ENCODE results near the gene KDSR.
A peak's percentile ranks its signal among the peaks of the same experiment; 100 is the strongest.

The KDSR gene

DNA sequence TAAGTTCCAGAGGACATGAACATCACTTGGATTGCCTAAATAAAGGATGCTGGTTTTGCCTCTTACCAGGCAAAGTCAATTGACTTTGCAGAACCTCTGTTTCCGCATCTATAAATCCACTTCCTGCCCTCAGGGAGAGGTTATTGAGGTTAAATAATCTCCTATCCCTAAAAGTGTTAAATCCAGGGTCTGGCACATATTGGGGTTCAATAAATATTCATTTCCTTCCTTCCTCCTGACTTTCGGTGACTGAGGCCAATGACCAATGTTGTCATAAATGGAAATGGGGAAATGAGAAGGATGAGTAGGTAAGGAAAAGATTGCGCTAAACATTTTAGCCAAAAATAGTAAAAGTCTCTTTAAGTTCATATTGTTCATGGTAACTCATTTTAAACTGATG lies 63.5 kb downstream of the KDSR start:
- DNase-seq, result peak in 1 of 5 experiments; percentile 36

DNA sequence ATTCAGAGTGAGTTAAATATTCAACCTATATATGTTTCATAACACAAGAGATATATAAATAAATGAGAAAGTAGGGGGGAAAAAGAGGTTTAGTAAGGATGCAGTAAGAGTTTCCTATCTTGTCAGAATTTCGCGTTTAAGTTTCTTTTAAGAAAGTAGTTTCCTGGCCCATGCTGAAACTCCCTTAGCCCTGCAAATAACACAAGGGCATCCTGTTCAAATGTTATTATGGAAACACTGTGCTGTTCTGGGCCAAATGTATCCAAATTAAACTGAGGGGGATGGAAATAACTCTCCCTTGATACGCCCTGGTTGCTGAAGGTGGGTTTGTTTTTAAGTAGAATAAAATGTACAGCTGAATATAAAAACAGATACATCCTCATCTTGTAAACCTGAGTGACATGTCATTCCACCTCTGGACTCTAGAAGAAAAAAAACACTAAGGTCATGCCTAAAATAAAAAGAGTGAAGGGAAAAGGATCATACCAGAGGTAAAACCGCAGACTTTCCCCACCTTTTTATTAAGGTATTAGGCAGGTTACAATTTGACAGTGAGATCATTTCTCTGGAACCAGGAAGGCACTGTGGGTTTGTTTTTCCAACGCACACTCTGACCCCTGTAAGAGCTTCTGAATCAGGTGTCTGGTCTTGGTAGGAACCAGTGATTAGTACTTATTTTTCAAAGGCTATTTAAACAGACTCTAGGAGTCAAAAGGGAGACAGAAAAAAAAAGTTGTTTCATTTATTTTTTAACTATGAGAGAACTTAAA lies 64.2 kb downstream of the KDSR start:
- DNase-seq, result no peak

- no peak for DNase-seq
Measured at GRCh38 chr18:63302220-63302619, 64.8 kb downstream of the KDSR start.

- no peak for DNase-seq
Measured at GRCh38 chr18:63301434-63301833, 65.6 kb downstream of the KDSR start.

- peak in 1 of 5 experiments; percentile 92 for DNase-seq
Measured at GRCh38 chr18:63299837-63300745, 66.9 kb downstream of the KDSR start.

- peak in 1 of 5 experiments; percentile 83 for DNase-seq
Measured at GRCh38 chr18:63298400-63299365, 68.3 kb downstream of the KDSR start.

DNA sequence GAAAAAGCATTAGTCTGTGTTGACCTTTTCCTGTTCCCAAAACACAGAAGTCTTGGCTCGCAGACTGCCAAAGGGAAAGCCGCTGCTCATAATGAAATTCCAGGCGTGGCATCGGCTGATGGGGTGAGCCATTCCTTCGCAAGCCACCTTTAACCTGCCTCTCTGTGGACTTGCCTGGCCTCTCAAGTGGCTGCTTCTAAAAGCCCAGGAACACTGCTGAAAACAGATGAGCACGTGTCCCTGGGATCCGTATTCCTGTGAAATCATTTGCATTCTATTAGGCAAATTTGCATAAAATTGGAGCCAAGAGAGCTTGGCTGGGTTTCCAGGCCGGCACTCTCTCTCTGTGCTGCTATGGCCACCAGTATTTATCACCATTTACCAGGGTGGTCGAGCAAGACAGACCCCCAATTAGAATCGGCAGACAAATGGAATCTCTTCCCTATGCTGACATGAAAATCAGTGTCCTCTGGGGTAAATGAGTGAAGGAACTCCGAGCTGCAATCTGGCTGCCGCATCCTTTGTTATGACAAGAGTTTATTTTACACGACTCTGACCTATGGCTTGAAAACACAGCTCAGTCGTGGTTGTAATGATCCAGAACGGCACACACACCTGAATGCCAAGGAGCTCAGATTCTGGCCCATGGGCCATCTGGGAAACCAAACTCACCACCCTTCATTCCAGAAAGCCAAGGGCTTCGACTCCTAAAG lies 69.2 kb downstream of the KDSR start:
- no peak for DNase-seq

DNA sequence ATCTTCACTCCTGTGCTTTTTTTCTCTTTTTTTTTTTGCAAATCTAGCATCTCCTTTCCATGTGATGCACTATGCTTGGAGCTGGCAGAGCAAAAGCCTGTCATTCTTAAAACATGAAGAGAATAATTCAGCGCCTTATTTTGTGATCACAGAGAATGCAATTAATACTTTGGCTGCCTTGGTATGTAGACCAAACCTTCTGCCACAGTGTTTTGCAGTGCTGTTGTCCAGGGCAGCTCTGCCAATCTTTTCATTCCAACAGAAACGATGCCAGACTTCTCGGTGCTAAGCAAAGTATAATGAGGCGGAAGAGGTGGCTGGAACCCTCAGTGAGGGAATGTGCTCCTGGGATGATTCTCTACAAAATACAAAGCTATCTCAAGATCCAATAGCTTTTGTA lies 73.1 kb downstream of the KDSR start:
- no peak for DNase-seq

DNA sequence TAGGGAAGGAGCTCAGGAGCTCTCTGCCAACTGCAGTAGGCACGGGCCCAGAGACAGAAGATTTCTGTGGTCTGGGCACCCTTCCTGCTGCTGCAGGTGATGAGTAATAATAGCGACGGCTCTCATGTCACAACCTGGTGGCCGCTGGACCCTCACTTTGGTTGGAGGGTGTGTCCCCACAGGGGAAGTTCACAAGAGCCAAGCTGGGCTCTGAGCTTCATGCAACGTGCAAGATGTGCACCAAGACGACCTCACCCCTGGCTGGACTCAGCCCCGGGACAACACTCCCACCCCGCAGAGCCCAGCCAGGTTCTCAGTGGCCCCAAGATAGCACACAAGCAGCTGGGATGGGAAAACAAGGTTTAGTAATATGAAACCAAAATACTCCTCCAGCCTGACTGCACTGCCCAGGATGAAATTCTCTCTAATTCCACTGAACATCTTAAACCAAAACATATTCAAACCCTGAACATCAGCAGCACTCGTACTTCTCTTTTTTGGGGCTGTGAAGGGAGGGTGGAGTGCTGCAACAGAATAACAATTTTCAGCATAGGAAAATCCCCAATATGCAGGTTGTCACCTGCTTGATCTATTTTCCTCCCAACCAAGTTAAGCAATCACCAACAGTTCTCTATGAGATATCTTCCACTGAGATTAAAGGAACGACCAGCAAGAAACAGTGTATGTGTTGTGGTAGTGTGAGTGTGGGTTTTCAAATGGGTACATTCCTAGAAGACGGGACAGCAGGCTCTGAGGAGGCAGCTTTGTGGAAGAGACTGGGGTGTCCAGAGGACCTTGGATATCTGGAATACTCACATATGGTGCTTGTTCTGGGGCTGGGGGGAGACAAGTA lies 73.9 kb downstream of the KDSR start:
- DNase-seq, result peak in 1 of 5 experiments; percentile 75

GRCh38 chr18:63291278-63291677 lies 75.7 kb downstream of the KDSR start:
- DNase-seq, result no peak

DNA sequence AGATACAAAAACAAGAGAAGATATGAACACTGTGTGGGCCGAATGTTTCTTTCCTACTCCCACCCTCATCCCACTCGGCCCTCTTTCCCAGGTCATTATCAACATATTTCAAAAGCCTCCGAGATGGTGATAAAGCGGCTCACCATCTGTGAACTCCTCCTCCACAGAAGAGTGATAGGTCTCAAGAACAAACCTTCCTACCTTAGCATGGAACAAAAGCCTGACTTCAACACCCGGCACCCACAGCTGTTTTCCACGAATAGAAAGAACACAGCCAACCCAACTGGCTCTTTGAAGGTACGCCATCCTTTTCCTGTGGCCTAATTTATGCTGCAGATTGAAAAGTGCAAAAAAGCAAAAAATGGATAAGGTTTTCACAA lies 76.2 kb downstream of the KDSR start:
- peak in 3 of 5 experiments; percentile 15 to 66 (median 38) for DNase-seq

GRCh38 chr18:63290166-63290820 lies 76.7 kb downstream of the KDSR start:
- no peak for DNase-seq

DNA sequence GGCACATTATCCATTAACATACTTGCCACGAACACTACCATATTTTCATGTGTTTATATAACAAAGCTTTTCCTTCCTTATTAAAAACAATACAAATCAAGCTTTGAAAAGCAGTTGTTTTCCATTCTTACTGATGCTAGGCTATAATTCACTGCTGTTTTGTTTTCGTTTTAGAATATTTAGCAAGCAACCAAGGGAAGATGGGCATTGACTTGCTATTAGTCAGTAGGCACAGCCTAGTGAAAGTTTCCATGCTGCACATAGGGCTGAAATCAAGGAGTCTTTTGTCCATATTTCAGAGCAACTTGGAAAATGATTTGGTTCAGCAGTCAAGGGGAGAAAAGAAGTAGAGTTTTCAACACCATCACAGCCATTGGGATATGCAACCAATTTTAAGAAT lies 78.7 kb downstream of the KDSR start:
- DNase-seq, result no peak

DNA sequence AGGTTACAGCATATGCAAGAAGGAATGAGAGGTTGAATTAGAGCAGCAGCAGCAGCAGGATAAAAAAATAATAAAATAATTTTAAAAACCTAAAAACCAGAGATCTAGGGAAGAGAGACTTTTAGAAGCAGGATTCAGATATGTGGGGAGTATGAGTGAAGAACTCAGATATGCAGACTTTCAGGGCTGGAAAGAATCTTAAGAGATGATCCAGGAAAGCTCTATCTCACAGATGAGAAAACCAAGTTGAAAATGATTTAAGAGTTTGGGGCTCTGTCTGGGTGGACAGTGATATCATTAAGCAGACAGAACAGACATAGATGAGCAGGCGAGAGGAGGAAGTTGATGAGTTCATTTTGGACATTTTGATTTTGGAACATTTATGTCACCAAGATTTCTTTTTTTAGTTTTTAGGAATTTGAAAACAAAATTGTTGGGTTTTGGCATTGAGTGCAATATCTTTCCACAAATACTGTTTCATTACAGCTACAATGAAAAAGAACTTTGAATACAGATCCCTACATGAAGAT lies 79.2 kb downstream of the KDSR start:
- no peak for DNase-seq

DNA sequence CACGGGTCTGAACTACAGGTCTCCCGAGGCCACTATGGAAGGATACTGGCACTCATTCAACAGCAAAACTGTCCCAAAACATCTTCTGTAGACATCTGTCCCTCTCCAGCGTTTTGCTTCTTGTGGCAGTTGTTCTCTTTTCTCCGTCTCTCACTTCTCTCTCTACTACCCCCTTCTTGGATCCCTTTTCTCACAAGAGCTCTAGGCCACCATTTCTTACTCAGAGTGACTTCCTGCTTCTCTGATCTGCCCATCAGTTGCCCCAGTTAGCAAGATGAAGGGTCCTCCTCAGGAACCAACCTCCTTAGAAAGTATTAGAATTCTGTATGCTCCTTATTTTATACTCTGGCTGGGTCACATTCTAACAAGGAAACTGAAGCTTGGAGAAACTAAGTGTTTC lies 80.1 kb downstream of the KDSR start:
- no peak for DNase-seq

DNA sequence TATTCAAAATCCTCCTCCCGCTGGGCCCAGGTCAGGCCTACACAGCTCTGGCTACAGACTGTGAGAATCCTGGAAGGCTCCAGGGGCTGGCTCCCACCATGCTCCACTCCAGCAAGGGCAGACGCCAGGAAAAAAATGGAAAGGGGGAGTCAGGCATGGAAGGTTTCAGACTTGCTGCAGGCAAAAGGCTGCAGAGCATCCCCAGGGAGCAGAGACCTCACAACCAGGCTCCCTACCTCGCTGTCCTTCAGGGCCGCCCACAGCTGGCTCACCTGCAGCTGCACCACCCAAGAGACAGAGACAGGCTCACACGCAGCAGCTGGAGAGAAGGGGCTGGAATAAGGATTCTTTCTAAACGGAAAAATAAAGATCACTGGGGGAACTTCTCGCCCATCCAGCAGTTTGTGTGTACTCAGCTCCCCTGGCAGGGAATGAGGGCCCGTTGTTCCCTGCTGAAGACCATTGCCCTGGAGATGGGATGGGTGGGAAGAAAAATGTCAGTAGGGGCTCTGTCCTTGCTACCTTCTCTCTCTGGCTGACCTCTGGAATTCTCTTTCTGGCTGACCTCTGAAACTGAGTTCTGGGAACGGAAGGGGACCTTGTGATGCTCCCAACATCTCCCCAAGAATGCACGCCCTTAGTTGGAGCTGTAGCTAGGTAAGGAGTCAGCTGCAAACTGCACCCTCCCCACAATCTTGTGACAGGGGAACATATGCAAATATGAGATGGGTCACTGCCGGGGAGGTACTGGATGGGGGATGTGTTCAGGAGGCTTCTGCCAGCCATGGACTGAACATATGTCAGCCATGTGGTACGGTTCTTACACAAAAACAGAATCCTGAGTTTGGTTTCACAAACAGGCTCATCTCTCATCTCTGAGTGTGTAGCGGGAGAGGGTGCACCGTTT lies 81.9 kb downstream of the KDSR start:
- DNase-seq, result no peak

GRCh38 chr18:63284173-63284799 lies 82.7 kb downstream of the KDSR start:
- DNase-seq, result no peak

GRCh38 chr18:63283305-63284094 lies 83.5 kb downstream of the KDSR start:
- DNase-seq, result no peak
